ENCODE data around the gene ZNF502.

ZNF502 gene

GRCh38 chr3:44680921-44681455 is 31.5 kb upstream of the ZNF502 start:
- TF ChIP-seq CTCF (conservative IDR thresholded peaks at IDR 0.05; ENCODE audit: low read depth, low read length), result no peak
- DNase-seq (ENCODE audit: low read depth), result no peak
- no peak overlapping the region for H3K4me3 ChIP-seq (ENCODE audit: low read depth, low read length)

GRCh38 chr3:44682182-44682896 is 30.1 kb upstream of the ZNF502 start:
- TF ChIP-seq CTCF (conservative IDR thresholded peaks at IDR 0.05; ENCODE audit: low read depth, low read length), result no peak
- no peak overlapping the region for H3K4me3 ChIP-seq (ENCODE audit: low read depth, low read length)
- DNase-seq (ENCODE audit: low read depth), result peak; percentile 14

GRCh38 chr3:44685128-44685800 is 27.2 kb upstream of the ZNF502 start:
- peak; percentile 91 for DNase-seq (ENCODE audit: low read depth)
- TF ChIP-seq CTCF (conservative IDR thresholded peaks at IDR 0.05; ENCODE audit: low read depth, low read length), result no peak
- peak overlapping the region; percentile 63 for H3K4me3 ChIP-seq (ENCODE audit: low read depth, low read length)

GRCh38 chr3:44687898-44688297 is 24.6 kb upstream of the ZNF502 start:
- DNase-seq (ENCODE audit: low read depth), result no peak
- TF ChIP-seq CTCF (conservative IDR thresholded peaks at IDR 0.05; ENCODE audit: low read depth, low read length), result no peak
- no peak overlapping the region for H3K4me3 ChIP-seq (ENCODE audit: low read depth, low read length)

GRCh38 chr3:44721231-44722102 is 9.0 kb downstream of the ZNF502 start:
- H3K4me3 ChIP-seq (ENCODE audit: low read depth, low read length), result no peak overlapping the region
- TF ChIP-seq CTCF (conservative IDR thresholded peaks at IDR 0.05; ENCODE audit: low read depth, low read length), result no peak
- peak; percentile 24 for DNase-seq (ENCODE audit: low read depth)

- H3K4me3 ChIP-seq (ENCODE audit: low read depth, low read length), result no peak overlapping the region
- no peak for DNase-seq (ENCODE audit: low read depth)
- TF ChIP-seq CTCF (conservative IDR thresholded peaks at IDR 0.05; ENCODE audit: low read depth, low read length), result no peak
Observed at GRCh38 chr3:44722103-44722401, 9.6 kb downstream of the ZNF502 start.
